ENCODE data around the gene ITSN1. TPM values are rescaled to one million over a fixed set of nuclear protein-coding genes. Genes with fewer than 3 reads are reported as not detected.
A peak's percentile ranks its signal among the peaks of the same experiment; 100 is the strongest.
"Not testable (repeated sequence)": the region's sequence is repeated elsewhere in the genome, so short reads cannot be mapped to it uniquely, and the experiment has no call there.

The ITSN1 gene
- total and polyA plus RNA-seq, 2 donors, result 44.4 to 81.7 TPM

DNA sequence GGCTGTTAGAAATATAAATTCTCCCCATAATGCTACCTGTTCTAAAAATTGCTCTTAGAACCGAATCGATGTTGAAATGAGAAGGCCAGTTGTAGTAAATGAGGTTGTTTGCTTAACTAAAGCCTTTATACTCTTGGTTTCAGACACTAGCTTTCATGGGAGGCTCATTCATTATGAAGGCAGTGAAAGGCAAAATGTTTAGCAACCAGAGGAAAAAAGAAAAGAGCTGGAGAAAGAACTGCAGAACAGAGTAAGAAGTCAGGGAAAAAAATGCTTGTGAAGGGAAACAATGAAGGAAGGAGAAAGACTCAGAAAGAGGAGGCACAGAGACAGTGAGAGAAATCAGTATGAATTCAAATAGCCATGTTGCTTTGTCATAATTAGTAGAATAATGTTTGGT is 145.1 kb downstream of the ITSN1 start:
- Histone ChIP-seq H3K36me3 (ENCODE audit: insufficient read depth) (no peaks in the 10 kb centered on the region), H3K4me3 (ENCODE audit: low read depth, low read length) (no peak overlapping the region), H3K27ac (ENCODE audit: low read depth) (no peak overlapping the region), H3K4me1 (ENCODE audit: insufficient read depth) (no peaks in the 10 kb centered on the region)
- WGBS, result 91% methylated on average over 2 of the region's 2 CpGs
- DNase-seq (ENCODE audit: extremely low spot score), result no peak

DNA sequence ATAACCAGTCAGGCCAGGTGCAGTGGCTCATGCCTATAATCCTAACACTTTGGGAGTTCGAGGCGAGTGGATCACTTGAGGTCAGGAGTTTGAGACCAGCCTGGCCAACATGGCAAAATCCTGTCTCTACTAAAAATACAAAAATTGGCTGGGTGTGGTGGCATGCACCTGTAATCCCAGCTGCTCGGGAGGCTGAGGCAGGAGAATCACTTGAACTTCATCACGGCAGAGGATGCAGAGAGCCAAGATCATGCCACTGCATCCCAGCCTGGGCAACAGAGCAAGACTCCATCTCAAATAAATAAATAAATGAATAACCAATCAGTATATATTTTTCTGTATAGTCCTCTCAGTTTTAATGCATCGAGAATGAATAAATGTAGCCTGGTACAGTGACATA is 146.1 kb downstream of the ITSN1 start:
- not testable (repeated sequence) for H3K4me3 ChIP-seq (ENCODE audit: low read depth, low read length); DNase-seq (ENCODE audit: extremely low spot score); H3K36me3 ChIP-seq (ENCODE audit: insufficient read depth); H3K27ac ChIP-seq (ENCODE audit: low read depth); H3K4me1 ChIP-seq (ENCODE audit: insufficient read depth)
- 97% methylated on average over 5 of the region's 5 CpGs for WGBS

DNA sequence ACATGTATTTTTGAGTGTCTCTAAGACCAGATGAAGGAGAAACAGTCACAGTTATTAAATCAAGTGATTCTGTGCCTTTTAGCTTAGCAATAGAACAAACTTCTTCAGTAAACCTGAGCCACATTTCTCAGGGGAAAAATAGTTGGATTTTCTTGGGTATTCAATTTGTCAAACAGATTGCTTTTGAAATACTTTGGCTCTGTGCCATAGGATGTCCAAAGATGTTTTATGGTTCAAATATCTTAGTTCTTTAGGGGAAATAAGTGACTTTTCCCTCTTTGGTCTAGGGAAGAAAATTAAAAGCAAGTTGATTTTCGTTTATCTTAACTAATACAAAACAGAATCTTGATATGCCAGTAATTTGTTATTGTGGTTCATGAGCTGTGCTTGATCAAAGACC is 147.4 kb downstream of the ITSN1 start:
- H3K4me3 ChIP-seq (ENCODE audit: low read depth, low read length), result no peak overlapping the region
- no peak overlapping the region for H3K27ac ChIP-seq (ENCODE audit: low read depth)
- no peak for DNase-seq (ENCODE audit: extremely low spot score)
- WGBS, result 57% methylated on average over 1 of the region's 1 CpG
- no peaks in the 10 kb centered on the region for H3K4me1 ChIP-seq (ENCODE audit: insufficient read depth)
- peaks cover 4% of the 10 kb centered on the region for H3K36me3 ChIP-seq (ENCODE audit: insufficient read depth)

DNA sequence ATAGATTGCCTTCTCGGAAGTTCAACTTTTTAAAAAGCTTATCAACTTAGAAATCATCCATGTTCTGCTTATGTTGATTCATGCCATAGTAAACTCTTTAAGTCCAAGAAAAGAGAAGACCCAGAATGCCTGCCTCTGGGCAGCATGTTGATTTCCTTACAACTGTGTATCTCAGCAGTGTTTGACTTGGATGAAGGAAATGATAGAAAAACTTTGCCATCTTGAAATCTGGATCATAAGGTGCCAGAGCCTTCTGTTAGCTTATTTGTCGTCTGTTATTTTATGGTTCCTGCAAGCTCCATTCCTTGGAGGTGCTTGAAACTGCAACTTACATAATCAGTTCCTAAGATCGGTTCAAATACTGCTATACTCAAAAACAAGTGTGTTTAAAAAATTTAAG is 148.8 kb downstream of the ITSN1 start:
- Histone ChIP-seq H3K36me3 (ENCODE audit: insufficient read depth) (peaks cover 6% of the 10 kb centered on the region), H3K4me1 (ENCODE audit: insufficient read depth) (no peaks in the 10 kb centered on the region), H3K27ac (ENCODE audit: low read depth) (no peak overlapping the region), H3K4me3 (ENCODE audit: low read depth, low read length) (no peak overlapping the region)
- WGBS, result 87% methylated on average over 3 of the region's 3 CpGs
- DNase-seq (ENCODE audit: extremely low spot score), result no peak

DNA sequence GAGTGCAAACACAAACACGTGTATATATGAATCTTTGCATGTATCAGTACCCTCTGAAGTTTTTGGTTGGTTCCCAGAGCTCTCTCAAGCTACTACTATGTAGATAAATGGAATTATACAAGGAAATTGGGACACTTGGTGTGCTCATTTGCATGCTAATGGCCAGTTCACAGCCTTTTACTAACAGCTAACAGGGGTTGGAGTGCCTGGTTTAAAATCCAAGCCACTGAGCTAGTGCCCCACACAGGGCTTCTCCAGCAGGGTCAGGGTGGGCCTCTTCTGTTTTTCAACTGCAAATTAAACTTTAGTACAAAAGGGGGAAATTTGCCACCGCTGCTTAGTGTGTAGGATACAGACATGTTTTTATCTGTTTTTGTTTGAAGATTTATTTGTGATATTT is 152.3 kb downstream of the ITSN1 start:
- H3K27ac ChIP-seq (ENCODE audit: low read depth), result no peak overlapping the region
- no peak overlapping the region for H3K4me3 ChIP-seq (ENCODE audit: low read depth, low read length)
- peaks cover 6% of the 10 kb centered on the region for H3K36me3 ChIP-seq (ENCODE audit: insufficient read depth)
- H3K4me1 ChIP-seq (ENCODE audit: insufficient read depth), result no peaks in the 10 kb centered on the region
- no peak for DNase-seq (ENCODE audit: extremely low spot score)
- 64% methylated on average over 2 of the region's 2 CpGs for WGBS

DNA sequence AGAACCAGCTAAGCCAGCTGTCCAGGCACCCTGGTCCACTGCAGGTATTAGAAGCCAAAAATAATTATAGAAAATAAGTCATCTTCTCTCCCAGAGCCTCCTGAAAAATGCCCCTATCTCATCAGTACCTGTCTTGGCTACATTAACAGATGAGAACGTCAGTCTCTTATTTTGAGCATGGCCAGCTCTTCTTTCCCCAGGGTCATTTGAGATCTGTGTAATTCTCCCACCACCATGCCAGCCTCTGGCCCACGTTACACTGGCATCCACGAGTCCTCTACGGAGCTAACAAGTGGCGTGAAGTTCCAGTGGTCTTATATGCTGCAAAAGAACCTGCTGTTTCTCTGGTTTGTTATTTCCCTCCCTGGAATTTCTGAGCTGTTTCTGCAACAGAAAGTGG is 155.3 kb downstream of the ITSN1 start:
- no peak for DNase-seq (ENCODE audit: extremely low spot score)
- H3K27ac ChIP-seq (ENCODE audit: low read depth), result no peak overlapping the region

DNA sequence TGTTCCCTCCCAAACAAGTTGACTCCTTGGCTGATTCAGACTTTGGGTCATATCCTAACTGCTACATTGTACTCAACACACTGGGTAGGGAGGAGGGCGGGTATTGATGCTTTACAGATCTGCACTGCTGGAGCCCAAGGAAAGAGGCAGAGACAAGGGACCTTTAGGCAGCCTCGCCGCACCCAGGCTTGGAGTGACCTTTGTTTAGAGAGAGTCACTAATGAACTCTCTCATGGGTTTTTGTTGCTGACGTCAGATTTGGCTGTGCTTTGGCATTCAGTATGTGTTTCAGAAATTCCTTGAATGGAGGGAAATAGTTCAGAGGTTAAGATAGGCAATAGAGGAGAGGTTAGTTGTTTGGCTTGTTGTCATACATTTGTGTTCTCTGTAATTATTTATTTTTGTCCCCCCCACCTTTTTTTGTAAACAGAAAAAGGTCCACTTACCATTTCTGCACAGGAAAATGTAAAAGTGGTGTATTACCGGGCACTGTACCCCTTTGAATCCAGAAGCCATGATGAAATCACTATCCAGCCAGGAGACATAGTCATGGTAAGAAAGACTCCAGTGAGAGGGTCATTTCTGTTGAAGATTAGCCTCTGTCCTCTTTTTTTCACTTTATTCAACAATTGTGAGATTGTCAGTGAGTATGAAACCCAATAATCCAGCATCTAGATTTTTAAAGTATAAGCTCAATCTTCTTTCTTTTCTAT is 157.2 kb downstream of the ITSN1 start:
- H3K4me3 ChIP-seq (ENCODE audit: low read depth, low read length), result no peak overlapping the region
- no peak for DNase-seq (ENCODE audit: extremely low spot score)
- H3K4me1 ChIP-seq (ENCODE audit: insufficient read depth), result no peaks in the 10 kb centered on the region
- H3K27ac ChIP-seq (ENCODE audit: low read depth), result no peak overlapping the region
- H3K36me3 ChIP-seq (ENCODE audit: insufficient read depth), result peaks cover 3% of the 10 kb centered on the region
- WGBS, result 67% methylated on average over 5 of the region's 5 CpGs

More for the DNA sequence above, 155.3 kb downstream of the ITSN1 start:
- Histone ChIP-seq H3K4me1 (ENCODE audit: insufficient read depth) (no peaks in the 10 kb centered on the region), H3K4me3 (ENCODE audit: low read depth, low read length) (no peak overlapping the region), H3K36me3 (ENCODE audit: insufficient read depth) (peaks cover 6% of the 10 kb centered on the region)
- 91% methylated on average over 5 of the region's 5 CpGs for WGBS

DNA sequence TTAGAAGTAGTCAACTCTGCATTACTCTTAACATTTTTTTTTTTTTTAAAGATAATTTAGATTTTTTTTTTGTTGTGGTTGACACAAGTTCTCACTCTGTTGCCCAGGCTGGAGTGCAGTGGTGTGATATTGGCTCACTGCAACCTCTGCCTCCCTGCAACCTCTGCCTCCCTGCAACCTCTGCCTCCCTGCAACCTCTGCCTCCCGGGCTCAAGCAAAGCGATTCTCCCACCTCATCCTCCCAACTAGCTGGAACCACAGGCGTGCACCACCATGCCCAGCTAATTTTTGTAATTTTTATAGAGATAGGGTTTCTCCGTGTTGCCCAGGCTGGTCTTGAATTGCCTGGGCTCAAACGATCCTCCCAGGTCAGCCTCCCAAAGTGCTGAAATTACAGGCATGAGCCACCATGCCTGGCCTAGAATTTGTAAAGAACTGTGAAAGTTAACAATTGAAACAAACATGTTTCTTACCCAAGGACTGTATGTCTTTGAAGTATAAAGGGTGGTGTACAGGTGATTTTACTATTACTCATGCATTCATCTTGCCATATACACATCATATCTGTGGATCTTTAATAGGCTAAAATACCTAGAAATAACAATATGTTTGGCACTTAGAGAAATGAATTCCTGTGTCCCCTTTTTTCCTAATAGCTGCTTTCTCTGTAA is 158.6 kb downstream of the ITSN1 start:
- 94% methylated on average over 5 of the region's 5 CpGs for WGBS
- Histone ChIP-seq H3K27ac (ENCODE audit: low read depth) (no peak overlapping the region), H3K4me1 (ENCODE audit: insufficient read depth) (no peaks in the 10 kb centered on the region), H3K36me3 (ENCODE audit: insufficient read depth) (no peaks in the 10 kb centered on the region), H3K4me3 (ENCODE audit: low read depth, low read length) (no peak overlapping the region)
- DNase-seq (ENCODE audit: extremely low spot score), result no peak

DNA sequence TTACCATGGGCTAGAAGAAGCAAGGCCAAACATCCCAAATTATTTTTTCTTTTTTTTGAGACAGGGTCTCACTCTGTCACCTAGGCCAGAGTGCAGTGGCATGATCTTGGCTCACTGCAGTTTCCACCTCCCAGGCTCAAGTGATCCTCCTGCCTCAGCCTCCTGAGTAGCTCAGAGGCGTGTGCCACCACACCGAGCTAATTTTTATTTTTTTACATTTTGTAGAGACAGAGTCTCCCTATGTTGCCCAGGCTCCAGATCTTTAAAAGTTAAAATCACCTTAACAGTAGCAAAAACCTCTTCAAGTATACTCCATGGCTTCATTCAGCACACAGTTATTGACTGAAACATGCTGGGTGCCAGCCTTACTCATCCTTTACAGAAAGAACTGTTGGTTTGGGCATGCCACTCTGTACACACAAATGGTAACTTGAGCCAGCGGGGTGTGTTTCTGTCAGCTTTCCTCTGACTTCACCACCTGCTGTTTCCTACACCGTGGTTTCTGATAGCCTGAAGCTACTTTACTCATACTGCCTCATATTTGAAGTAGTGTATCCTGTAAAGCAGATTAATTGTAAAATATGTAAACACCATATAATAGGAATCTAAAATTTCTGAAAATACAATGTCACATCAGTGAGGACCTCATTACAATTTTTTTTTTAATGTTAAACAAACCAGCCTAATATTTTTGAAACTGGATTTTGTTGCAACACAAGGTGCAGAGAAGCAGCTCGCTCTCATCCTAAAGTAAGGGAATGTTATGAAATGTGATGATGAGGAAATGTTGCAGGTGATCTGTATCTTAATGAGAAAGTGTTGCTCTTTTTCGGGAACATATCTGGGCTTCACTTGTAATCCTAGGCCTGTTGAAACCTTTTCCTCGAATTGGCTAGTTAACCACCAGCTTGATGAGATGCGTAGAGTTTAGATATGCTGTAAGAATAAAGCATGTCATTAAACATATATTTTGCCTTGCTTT is 159.4 kb downstream of the ITSN1 start:
- H3K36me3 ChIP-seq (ENCODE audit: insufficient read depth), result no peaks in the 10 kb centered on the region
- no peak overlapping the region for H3K4me3 ChIP-seq (ENCODE audit: low read depth, low read length)
- peak overlapping the region; percentile 18 for H3K27ac ChIP-seq (ENCODE audit: low read depth)
- H3K4me1 ChIP-seq (ENCODE audit: insufficient read depth), result no peaks in the 10 kb centered on the region
- peak; percentile 62 for DNase-seq (ENCODE audit: extremely low spot score)
- WGBS, result 48% methylated on average over 8 of the region's 8 CpGs

DNA sequence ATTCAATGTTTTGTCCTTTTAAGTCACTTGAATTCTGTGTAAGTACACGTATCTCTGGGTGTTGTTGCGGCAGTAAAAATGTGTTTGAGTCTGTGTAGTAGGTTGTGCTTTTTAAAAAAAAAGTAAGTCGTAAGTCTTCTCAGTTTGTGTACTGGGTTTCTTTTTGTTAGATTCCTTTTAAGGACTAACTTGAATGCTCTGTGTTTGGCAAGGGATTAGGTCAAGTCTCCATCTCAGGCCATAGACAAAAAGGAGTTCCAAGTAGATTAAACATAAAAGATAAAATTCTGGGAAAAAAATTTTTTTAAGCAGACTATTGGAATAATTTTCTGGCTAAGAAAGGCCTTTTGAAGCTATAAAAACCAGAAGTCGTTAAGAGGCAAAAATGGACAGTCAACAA is 160.2 kb downstream of the ITSN1 start:
- 22% methylated on average over 4 of the region's 4 CpGs for WGBS
- Histone ChIP-seq H3K27ac (ENCODE audit: low read depth) (no peak overlapping the region), H3K4me1 (ENCODE audit: insufficient read depth) (no peaks in the 10 kb centered on the region), H3K36me3 (ENCODE audit: insufficient read depth) (no peaks in the 10 kb centered on the region), H3K4me3 (ENCODE audit: low read depth, low read length) (no peak overlapping the region)
- no peak for DNase-seq (ENCODE audit: extremely low spot score)

DNA sequence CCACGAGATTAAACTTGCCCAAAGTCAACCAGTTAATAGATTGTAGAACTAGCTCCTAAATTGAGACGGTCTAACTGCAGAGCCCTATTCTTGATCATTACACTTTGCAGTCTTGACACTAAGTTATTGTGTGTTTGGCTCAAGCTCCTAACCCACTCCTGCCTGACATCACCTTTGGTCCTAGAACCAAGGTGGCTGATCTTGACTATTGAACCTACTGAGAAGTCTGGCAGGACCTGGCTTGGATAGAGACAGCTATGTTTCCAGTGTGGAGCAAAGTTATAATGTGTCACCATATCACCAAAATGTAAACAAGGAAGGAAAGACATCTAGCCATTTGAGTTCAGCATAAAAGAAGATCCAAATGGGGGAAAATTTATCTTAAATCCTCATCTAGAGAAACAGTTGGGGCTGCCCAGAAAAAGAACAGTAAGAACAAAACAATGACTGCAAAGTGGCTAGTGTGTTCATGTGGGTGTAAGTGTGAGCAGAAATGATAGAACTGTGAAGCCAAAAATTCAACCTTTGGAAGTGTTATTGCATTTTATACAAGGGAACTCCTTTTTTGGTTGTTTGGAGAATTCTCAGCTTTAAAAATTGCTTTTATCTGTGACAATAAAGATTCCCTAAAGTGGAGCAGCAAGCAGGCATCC is 166.5 kb downstream of the ITSN1 start:
- 81% methylated on average over 2 of the region's 2 CpGs for WGBS
- no peak overlapping the region for H3K27ac ChIP-seq (ENCODE audit: low read depth)
- H3K4me1 ChIP-seq (ENCODE audit: insufficient read depth), result no peaks in the 10 kb centered on the region
- DNase-seq (ENCODE audit: extremely low spot score), result no peak
- H3K36me3 ChIP-seq (ENCODE audit: insufficient read depth), result no peaks in the 10 kb centered on the region
- H3K4me3 ChIP-seq (ENCODE audit: low read depth, low read length), result no peak overlapping the region

DNA sequence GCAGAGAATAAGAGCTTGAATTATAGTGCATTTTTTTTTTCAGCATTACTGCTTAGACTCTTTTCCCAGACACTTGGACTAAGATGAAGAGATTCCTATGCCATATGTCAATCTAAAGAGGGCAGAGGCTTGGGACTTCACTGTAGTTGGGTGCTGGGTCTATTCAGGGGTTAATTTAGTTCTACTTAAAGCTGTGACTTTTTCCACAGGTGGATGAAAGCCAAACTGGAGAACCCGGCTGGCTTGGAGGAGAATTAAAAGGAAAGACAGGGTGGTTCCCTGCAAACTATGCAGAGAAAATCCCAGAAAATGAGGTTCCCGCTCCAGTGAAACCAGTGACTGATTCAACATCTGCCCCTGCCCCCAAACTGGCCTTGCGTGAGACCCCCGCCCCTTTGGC is 168.5 kb downstream of the ITSN1 start:
- no peak for DNase-seq (ENCODE audit: extremely low spot score)
- no peaks in the 10 kb centered on the region for H3K36me3 ChIP-seq (ENCODE audit: insufficient read depth)
- H3K4me3 ChIP-seq (ENCODE audit: low read depth, low read length), result no peak overlapping the region
- H3K27ac ChIP-seq (ENCODE audit: low read depth), result no peak overlapping the region
- 39% methylated on average over 4 of the region's 4 CpGs for WGBS
- no peaks in the 10 kb centered on the region for H3K4me1 ChIP-seq (ENCODE audit: insufficient read depth)
